Measurements from ENCODE around the gene CHI3L2.

DNA sequence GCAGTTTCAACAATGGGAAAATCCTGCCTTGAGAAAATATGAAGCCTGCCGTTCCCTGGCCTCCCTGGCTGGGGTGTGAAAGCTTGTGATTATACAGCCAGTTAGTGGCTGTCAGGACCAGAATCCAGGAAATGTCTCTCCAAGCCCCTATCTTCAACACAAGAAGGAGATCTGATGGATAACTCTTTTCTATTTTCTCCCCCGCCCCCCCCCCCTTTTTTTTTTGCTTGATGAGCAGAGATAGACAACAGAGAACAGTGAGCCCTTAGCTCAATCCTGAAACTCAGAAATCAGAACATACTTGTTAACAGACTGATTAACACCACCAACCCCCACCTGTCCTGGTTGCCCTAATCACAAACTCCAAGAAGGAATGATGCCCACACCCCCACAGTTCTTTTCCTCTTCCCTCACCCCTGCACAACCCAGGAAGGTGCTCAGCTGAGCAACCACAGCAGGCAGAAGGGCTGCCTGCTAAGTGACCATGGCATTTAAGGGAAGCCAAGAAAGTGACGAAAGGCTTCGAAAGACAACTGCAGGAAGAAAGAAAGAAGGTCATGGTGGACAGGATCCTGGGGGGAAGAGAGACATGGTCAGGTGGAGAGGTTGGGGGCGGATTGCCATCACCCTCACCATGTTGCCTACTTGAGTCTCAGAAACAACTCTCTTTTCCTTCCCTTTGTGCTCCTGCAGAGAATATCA is 14.7 kb upstream of the CHI3L2 start:
- TF ChIP-seq CTCF (conservative IDR thresholded peaks at IDR 0.05; ENCODE audit: low read depth in 2 of 2) (no peak), POLR2AphosphoS5 (IDR thresholded peaks at IDR 0.05; ENCODE audit: low read depth) (no peak), ZNF114 (CRISPR knock-in tag; IDR thresholded peaks at IDR 0.05) (no peak), JUNB (IDR thresholded peaks at IDR 0.05; ENCODE audit: unreplicated experiment) (no peak), ZNF462 (CRISPR knock-in tag; IDR thresholded peaks at IDR 0.05) (no peak), EZH2 (IDR thresholded peaks at IDR 0.05; ENCODE audit: low read depth, unreplicated experiment) (no peak), REST (IDR thresholded peaks at IDR 0.05; ENCODE audit: unreplicated experiment) (no peak), CREB1 (CRISPR knock-in tag; IDR thresholded peaks at IDR 0.05; ENCODE audit: low read depth) (no peak), NANOG (IDR thresholded peaks at IDR 0.05; ENCODE audit: borderline replicate concordance) (no peak)
- TF ChIP-seq, protein P1, sequence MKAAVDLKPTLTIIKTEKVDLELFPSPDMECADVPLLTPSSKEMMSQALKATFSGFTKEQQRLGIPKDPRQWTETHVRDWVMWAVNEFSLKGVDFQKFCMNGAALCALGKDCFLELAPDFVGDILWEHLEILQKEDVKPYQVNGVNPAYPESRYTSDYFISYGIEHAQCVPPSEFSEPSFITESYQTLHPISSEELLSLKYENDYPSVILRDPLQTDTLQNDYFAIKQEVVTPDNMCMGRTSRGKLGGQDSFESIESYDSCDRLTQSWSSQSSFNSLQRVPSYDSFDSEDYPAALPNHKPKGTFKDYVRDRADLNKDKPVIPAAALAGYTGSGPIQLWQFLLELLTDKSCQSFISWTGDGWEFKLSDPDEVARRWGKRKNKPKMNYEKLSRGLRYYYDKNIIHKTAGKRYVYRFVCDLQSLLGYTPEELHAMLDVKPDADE (IDR thresholded peaks at IDR 0.05): no peak

All from GM23338 (cell line).